Measurements from ENCODE around the gene GATD1.

DNA sequence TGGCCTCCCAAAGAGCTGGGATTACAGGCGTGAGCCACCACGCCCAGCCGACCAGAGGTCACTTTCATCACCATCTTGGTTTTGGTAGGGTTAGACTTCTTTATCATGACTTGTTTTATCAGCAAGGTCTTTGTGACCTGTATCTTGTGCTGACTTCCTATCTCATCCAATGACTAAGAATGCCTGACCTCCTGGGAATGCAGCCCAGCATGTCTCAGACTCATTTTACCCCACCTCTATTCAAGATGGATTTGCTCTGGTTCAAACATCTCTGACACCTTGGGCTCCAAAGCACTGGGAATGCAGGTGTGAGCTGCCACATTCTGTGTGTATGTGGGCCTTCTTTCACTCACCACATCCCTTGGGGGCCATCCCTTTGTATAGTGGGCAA lies 35.1 kb downstream of the GATD1 start:
- TF ChIP-seq, protein P1, sequence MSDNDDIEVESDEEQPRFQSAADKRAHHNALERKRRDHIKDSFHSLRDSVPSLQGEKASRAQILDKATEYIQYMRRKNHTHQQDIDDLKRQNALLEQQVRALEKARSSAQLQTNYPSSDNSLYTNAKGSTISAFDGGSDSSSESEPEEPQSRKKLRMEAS (IDR thresholded peaks at IDR 0.05) = no peak
- TF ChIP-seq, protein P2, sequence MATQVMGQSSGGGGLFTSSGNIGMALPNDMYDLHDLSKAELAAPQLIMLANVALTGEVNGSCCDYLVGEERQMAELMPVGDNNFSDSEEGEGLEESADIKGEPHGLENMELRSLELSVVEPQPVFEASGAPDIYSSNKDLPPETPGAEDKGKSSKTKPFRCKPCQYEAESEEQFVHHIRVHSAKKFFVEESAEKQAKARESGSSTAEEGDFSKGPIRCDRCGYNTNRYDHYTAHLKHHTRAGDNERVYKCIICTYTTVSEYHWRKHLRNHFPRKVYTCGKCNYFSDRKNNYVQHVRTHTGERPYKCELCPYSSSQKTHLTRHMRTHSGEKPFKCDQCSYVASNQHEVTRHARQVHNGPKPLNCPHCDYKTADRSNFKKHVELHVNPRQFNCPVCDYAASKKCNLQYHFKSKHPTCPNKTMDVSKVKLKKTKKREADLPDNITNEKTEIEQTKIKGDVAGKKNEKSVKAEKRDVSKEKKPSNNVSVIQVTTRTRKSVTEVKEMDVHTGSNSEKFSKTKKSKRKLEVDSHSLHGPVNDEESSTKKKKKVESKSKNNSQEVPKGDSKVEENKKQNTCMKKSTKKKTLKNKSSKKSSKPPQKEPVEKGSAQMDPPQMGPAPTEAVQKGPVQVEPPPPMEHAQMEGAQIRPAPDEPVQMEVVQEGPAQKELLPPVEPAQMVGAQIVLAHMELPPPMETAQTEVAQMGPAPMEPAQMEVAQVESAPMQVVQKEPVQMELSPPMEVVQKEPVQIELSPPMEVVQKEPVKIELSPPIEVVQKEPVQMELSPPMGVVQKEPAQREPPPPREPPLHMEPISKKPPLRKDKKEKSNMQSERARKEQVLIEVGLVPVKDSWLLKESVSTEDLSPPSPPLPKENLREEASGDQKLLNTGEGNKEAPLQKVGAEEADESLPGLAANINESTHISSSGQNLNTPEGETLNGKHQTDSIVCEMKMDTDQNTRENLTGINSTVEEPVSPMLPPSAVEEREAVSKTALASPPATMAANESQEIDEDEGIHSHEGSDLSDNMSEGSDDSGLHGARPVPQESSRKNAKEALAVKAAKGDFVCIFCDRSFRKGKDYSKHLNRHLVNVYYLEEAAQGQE (IDR thresholded peaks at IDR 0.05; ENCODE audit: low read depth) = no peak
- TF ChIP-seq EP300 (IDR thresholded peaks at IDR 0.05; ENCODE audit: borderline replicate concordance) = no peak
- no peak for TF ChIP-seq CREB1 (IDR thresholded peaks at IDR 0.05; ENCODE audit: low read depth)
- no peak for TF ChIP-seq RAD21 (IDR thresholded peaks at IDR 0.05; ENCODE audit: low read depth)
- TF ChIP-seq YY1 (IDR thresholded peaks at IDR 0.05; ENCODE audit: low read depth) = no peak
- TF ChIP-seq TAF1 (IDR thresholded peaks at IDR 0.05; ENCODE audit: low read depth) = no peak
- no peak for TF ChIP-seq FOXM1 (IDR thresholded peaks at IDR 0.05; ENCODE audit: borderline replicate concordance, low read depth)
- TF ChIP-seq TEAD4 (IDR thresholded peaks at IDR 0.05) = no peak
- TF ChIP-seq TCF12 (IDR thresholded peaks at IDR 0.05; ENCODE audit: low read depth) = no peak
- TF ChIP-seq CEBPB (IDR thresholded peaks at IDR 0.05) = no peak
- TF ChIP-seq ZBTB7A (IDR thresholded peaks at IDR 0.05; ENCODE audit: low read depth) = no peak
- TF ChIP-seq EGR1 (IDR thresholded peaks at IDR 0.05) = no peak
- TF ChIP-seq, protein P3, sequence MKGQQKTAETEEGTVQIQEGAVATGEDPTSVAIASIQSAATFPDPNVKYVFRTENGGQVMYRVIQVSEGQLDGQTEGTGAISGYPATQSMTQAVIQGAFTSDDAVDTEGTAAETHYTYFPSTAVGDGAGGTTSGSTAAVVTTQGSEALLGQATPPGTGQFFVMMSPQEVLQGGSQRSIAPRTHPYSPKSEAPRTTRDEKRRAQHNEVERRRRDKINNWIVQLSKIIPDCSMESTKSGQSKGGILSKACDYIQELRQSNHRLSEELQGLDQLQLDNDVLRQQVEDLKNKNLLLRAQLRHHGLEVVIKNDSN (IDR thresholded peaks at IDR 0.05) = no peak
